H1 (cell line): ENCODE data around the gene MLLT6. TPM values are rescaled to one million over a fixed set of nuclear protein-coding genes. Genes with fewer than 3 reads are reported as not detected.

Experiments used
- ATF2 ChIP-seq: IDR thresholded peaks from 2 replicates; pipeline ENCODE4 v1.6.1; 2012; ENCODE audit warnings: low read length, inconsistent platforms
- BRCA1 ChIP-seq: IDR thresholded peaks from 2 replicates; pipeline ENCODE4 v1.6.1; 2012; ENCODE audit warnings: low read depth, low read length, improper control_type of control experiment
- EZH2 ChIP-seq: fragments of 200-600 bp; sonication (generic); IDR thresholded peaks from 2 replicates; pipeline ENCODE4 v1.7.1; 2012; ENCODE audit warnings: low read depth, mild to moderate bottlenecking, moderate library complexity, low read length, inconsistent platforms; ENCODE audit not compliant: severe bottlenecking
- polyA plus RNA-seq, 7 experiments: library from polyadenylated mRNA; depleted of rRNA in 3 of 7; stranded (reverse) in 5 of 7; unstranded in 2 of 7; fragments of >200 nt in 5 of 7; fragments of 200-250 nt in 2 of 7; gene quantifications; 1 replicate in 5 of 7; 2 replicates in 1 of 7; 4 replicates in 1 of 7; pipeline versions ENCODE4 v1.2.1 to v1.2.3, GENCODE V29; 2011 to 2013; ENCODE audit warnings: missing spikeins in 2 of 7, mixed read lengths in 2 of 7
- total RNA-seq: library from RNA; stranded (reverse); fragmentation: NEBNext Ultra II Directional; extraction: Animal tissue kit (Norgen Biotek cat#: 25700); gene quantifications from 2 replicates; pipeline ENCODE4 v1.2.1, GENCODE V29; 2021

MLLT6 gene
- total and polyA plus RNA-seq, 2 of the 8 experiments (the other 6 are each of a cell fraction or from before 2014, with no cell fraction given), result 6.5 to 8.0 TPM

- TF ChIP-seq EZH2, result peak; percentile 88
- no peak for TF ChIP-seq ATF2
- no peak for TF ChIP-seq BRCA1
These were observed 30.9 kb upstream of the MLLT6 start (continued) for GRCh38 chr17:38674014-38674748.
